ENCODE results near the gene MAP4K4. TPM values are rescaled to one million over a fixed set of nuclear protein-coding genes. Genes with fewer than 3 reads are reported as not detected.

MAP4K4 gene
- total RNA-seq, 2 experiments from 2014 or later = 25.2 to 25.8 TPM

- ChIA-PET CTCF (interaction anchor here (0.7 kb wide), 1 partner anchor 212 kb away, joined by 4 read pairs; no protein-coding TSS in a partner anchor), POLR2A (interaction anchor here (0.7 kb wide), 1 partner anchor 25 kb away, joined by 4 read pairs; no protein-coding TSS in a partner anchor)
Measured at GRCh38 chr2:101794141-101794540, 96.6 kb downstream of the MAP4K4 start.

DNA sequence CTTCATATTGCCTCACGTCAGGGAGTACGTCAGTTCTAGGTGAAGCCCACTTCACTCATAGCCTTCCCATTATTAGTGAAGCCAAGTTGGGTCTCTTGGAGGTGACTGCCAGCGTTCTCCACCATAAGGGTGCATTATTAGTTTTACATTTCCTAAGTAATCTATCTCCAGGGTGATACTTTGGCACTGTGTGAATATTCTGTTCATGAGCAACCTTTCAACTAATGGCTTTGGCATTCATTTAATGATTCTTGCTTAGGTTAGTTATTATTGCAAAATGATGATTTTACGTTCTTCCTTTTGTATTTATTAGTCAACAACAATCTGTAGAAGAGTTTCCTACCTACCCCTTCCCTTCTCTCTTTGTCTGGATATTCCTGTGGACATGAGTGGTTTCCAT is 97.5 kb downstream of the MAP4K4 start:
- CTCF ChIA-PET = no interaction called here
- POLR2A ChIA-PET = no interaction called here

DNA sequence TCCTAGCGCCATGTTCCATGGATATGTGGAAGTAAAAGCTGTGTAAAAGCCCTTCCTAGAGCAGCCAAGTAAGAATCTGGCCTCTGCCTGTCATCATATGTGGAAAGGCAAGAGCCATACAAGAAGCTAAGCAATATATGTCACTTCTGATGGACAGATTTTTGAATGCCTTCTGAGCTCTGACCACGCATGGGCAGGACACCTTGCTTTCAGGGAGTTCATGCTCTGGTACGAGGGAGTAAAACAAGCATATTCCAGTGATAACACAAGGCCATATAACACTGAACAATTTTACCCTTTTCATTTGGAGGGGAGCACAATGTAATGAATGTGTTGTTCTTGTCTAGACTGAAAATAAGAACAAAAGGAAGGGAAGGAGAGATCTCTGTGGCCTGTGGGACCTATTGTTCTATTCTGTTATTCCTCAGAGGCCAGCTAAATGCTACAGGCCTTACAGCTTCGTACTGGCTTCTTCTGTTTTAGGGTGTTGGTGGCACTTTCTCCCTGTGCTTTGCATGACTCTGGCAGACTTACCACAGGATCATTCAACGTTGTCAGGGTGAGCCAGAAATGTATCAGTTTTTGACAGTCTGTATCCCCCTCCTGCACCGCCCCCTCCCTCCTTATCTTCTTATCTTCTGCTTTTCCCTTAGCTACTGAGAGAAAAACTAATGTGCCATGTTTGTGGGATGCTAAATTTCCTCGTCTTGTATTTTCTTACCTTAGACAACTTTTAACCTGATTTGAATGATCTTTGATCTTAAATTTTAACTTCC is 99.5 kb downstream of the MAP4K4 start:
- POLR2A ChIA-PET = interaction anchor here (0.6 kb wide), 1 partner anchor 375 kb away, joined by 5 read pairs; no protein-coding TSS in a partner anchor
- CTCF ChIA-PET = interaction anchor here (0.5 kb wide), 1 partner anchor 39 kb away, joined by 3 read pairs; no protein-coding TSS in a partner anchor

GRCh38 chr2:101801496-101801895 is 104.0 kb downstream of the MAP4K4 start:
- ChIA-PET POLR2A (no interaction called here), CTCF (no interaction called here)

DNA sequence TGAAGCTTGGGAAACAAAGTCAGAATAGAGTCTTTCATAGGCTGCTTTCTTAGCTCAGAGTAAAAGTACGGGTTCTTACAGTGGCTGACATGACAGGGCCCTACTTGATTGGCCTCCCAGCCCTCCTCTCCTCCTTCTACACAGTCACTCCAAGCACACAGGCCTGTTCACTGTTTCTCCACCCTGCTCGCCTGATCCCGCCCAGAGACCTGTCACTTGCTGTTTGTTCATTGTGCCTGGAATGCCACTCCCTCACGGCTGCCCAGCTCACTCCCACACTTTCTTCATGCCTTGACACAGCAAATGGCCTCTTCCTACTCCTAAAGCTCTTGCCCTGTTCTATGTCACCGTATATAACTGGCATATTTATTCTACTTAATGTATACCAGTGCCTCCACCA is 104.8 kb downstream of the MAP4K4 start:
- ChIA-PET CTCF (no interaction called here), POLR2A (no interaction called here)

DNA sequence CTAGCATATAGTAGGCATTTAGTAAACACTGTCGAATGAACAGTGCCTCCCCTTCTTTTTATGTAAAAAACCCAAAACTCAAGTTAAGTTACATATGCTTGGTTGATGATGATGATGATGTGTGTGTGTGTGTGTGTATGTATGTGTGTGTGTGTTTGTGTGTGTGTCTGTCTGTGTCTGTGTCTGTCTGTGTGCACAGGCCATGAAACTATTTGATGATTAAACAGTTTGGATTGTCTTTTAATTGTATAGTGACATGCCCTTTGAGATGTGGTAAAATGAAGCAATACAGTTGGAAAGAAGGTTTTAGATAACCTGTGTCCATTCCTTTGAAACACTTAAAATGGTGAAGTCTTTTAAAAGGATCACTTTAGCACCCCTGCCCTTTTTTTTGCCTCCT is 105.6 kb downstream of the MAP4K4 start:
- CTCF ChIA-PET = no interaction called here
- POLR2A ChIA-PET = no interaction called here

GRCh38 chr2:101803945-101804696 is 106.6 kb downstream of the MAP4K4 start:
- CTCF ChIA-PET = interaction anchor here (0.7 to 1.4 kb wide), 2 partner anchors 9 to 69 kb away, joined by 4 read pairs; no protein-coding TSS in a partner anchor

GRCh38 chr2:101805152-101806088 is 107.9 kb downstream of the MAP4K4 start:
- ChIA-PET POLR2A (no interaction called here), CTCF (interaction anchor here (0.7 to 1.4 kb wide), 2 partner anchors 8 to 68 kb away, joined by 4 read pairs; no protein-coding TSS in a partner anchor)

More at GRCh38 chr2:101803945-101804696, 106.6 kb downstream of the MAP4K4 start:
- POLR2A ChIA-PET = interaction anchor here (0.5 kb wide), 1 partner anchor 86 kb away, joined by 5 read pairs; no protein-coding TSS in a partner anchor

DNA sequence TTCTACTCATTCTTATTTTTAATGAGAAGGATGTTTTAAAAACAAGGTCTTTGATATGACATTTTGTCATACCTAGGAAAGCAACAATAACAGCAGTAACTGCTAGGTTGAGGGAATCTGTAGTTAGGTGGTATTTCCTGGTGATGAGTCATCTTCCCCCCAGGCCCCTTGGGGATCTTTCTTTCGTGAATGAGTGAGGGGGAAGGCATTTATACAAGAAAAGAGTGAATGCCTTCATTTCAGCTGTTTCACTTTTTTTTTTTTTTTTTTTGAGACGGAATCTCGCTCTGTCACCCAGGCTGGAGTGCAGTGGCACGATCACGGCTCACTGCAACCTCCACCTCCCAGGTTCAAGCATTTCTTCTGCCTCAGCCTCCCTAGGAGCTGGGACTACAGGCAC is 108.6 kb downstream of the MAP4K4 start:
- ChIA-PET POLR2A (no interaction called here), CTCF (interaction anchor here (0.8 kb wide), 1 partner anchor 11 kb away, joined by 4 read pairs; no protein-coding TSS in a partner anchor)

DNA sequence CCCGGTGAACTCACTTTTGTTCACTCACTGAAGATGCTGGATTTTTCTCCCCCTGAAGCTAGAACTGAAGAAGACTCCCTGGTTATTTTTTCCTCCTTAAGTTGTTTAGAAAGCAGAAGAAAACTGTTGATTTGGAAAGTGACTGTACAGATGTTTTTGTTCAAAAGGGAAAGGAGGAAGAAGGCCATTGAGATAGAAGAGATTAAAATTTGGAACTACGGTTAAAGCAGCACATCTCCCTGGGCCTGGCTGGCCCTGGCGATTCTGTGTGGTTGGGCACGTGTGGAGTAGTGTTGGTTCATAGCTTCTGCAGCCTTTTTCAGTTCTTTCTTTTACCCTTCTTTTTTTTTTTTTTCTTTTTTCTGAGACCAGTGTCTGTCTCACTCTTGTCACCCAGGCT is 109.2 kb downstream of the MAP4K4 start:
- CTCF ChIA-PET = interaction anchor here (0.8 kb wide), 1 partner anchor 10 kb away, joined by 4 read pairs; no protein-coding TSS in a partner anchor
- POLR2A ChIA-PET = no interaction called here

DNA sequence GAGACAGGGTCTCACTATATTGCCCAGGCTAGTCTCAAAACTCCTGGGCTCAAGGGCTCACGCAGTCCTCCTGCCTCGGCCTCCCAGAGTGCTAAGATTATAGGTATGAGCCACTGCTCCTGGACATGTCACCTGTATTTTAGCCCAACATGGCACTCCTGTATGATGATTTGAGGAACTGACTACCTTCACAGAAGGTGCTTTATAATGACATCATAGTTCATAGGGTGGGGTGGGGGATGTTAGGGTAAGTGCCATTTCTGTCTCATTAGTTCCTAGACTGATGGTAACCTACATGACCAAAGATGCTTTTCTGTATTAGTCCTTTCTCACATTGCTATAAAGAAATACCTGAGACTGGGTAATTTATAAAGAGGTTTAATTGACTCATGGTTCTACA is 109.7 kb downstream of the MAP4K4 start:
- ChIA-PET CTCF (interaction anchor here (0.8 kb wide), 1 partner anchor 10 kb away, joined by 4 read pairs; no protein-coding TSS in a partner anchor), POLR2A (no interaction called here)

DNA sequence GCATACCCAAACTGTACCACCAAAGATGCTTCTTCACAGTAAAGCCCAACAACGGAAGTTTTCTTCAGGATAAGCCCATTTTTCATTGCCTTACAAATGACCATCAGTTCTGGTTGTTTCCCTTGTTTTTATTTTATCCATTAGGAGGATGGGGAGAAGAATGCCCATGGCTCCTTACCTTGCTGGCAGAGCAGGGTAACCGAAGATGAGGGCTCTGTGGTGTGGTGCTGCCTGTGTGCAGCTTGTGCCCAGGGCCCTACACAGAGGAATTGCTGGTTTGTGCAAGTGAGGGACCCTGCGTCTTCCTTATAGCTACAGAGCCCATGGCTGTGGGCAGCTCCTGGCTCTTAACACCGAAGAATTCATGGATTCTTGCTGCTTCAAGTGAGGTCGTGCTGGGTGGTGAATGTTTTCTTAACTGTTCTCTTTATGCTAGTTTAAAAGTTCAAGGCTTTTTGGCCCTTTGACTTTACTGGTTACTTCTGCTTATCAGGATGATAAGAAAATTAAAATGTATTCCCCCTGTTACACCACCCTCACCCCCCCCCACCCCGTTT is 110.6 kb downstream of the MAP4K4 start:
- ChIA-PET POLR2A (no interaction called here), CTCF (no interaction called here)

DNA sequence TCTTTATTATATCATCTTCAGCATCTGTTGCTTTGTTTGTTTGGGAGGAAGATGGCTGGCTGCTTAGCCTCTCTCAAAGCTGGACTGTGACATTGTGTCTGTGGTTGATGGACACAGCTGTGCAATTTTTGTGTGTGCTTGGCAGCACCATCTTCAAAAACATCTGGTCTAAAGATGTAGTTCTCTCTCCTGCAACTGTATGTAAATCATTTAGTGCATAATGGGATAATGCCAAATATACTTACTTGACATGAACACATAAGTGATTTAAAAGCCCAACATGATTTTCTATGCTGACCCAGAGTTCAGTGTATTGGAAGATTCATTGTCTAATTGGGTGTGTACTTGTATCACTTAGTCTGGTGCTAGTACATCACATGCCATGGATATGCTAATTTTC is 112.2 kb downstream of the MAP4K4 start:
- POLR2A ChIA-PET = no interaction called here

GRCh38 chr2:101811226-101812015 is 113.9 kb downstream of the MAP4K4 start:
- CTCF ChIA-PET = no interaction called here
- POLR2A ChIA-PET = no interaction called here

More for the DNA sequence above, 112.2 kb downstream of the MAP4K4 start:
- CTCF ChIA-PET = no interaction called here

GRCh38 chr2:101812226-101812625 is 114.7 kb downstream of the MAP4K4 start:
- POLR2A ChIA-PET = no interaction called here
- CTCF ChIA-PET = no interaction called here

GRCh38 chr2:101814752-101815151 is 117.2 kb downstream of the MAP4K4 start:
- CTCF ChIA-PET = interaction anchor here (1.1 kb wide), 1 partner anchor 16 kb away, joined by 3 read pairs; no protein-coding TSS in a partner anchor
- POLR2A ChIA-PET = no interaction called here

- POLR2A ChIA-PET = no interaction called here
- CTCF ChIA-PET = interaction anchor here (1.1 kb wide), 1 partner anchor 16 kb away, joined by 3 read pairs; no protein-coding TSS in a partner anchor
Measured at GRCh38 chr2:101815154-101815553, 117.6 kb downstream of the MAP4K4 start.

DNA sequence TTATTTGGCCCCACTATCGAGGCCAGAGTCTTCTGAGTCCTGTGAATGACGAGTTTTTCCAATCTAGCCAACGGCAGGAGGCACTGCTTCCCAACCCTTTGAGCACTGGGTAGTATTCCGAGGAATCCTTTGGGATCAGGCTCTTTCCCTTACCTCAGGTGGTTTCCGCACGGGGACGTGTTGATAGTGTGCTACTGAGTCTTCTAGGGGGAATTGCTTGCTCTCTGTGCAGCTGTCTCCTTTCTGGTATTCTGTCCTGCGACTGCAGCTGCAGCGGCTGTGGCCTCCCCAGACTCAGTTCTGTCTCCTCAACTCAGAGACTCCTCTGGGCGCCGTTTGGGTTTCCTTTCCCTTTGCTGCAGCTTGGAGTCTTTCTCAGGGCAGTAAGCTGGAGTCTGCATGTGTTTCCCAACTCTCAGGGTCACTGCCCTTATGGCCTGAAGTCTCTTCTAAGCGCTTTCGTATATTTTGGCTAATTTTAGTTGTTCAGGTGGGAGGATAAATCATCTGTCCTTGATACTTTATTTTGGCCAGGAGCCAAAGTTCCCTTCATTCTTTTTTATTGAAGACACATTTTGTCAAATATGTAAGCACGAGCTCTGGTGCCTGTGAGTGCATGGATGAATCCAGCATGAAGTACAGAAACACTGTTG is 118.4 kb downstream of the MAP4K4 start:
- CTCF ChIA-PET = no interaction called here
- POLR2A ChIA-PET = no interaction called here

Data from activated CD8-positive, alpha-beta memory T cell treated with anti-CD3 and anti-CD28 coated beads for 36 hours (primary cell).